Measurements from ENCODE around the gene SLC22A31. TPM values are rescaled to one million over a fixed set of nuclear protein-coding genes. Genes with fewer than 3 reads are reported as not detected.
"Not testable (repeated sequence)": the region's sequence is repeated elsewhere in the genome, so short reads cannot be mapped to it uniquely, and the experiment has no call there.

SLC22A31 gene
- polyA plus RNA-seq, 3 donors, result 0.11 to 0.37 (median 0.24) TPM

DNA sequence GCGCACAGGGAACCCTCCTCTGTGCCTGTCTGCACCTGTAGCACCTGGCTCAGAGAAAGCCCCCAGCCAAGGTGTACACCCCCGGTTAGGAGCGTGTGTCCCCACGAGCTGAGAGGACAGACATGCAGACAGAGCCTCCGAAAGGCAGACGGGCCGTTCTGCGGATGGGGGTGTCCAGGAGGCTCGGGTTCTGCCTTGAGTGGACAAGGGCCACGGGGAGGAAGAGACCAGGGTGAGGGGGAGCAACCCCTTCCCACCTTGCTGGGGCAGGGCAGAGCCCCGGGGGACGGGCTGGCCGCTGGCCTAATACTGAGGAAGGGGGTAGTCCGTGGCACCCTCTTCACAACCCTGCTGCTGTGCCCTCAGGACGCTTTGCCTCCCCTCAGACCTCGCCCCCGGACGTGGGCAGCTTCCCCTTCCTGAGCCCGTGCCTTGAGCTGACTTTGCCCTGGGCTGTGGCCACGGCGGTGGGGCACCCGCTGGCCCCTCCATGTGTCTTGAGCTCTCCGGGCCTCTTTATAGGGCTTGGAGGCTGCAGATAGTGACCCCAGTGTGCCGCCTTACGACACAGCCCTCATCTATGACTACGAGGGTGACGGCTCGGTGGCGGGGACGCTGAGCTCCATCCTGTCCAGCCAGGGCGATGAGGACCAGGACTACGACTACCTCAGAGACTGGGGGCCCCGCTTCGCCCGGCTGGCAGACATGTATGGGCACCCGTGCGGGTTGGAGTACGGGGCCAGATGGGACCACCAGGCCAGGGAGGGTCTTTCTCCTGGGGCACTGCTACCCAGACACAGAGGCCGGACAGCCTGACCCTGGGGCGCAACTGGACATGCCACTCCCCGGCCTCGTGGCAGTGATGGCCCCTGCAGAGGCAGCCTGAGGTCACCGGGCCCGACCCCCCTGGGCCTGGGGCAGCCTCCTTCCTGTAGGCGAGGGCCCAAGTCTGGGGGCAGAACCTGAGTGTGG is 5.7 kb downstream of the SLC22A31 start:
- no peak for DNase-seq (ENCODE audit: low read depth in 3 of 3, low spot score in 2 of 3)

DNA sequence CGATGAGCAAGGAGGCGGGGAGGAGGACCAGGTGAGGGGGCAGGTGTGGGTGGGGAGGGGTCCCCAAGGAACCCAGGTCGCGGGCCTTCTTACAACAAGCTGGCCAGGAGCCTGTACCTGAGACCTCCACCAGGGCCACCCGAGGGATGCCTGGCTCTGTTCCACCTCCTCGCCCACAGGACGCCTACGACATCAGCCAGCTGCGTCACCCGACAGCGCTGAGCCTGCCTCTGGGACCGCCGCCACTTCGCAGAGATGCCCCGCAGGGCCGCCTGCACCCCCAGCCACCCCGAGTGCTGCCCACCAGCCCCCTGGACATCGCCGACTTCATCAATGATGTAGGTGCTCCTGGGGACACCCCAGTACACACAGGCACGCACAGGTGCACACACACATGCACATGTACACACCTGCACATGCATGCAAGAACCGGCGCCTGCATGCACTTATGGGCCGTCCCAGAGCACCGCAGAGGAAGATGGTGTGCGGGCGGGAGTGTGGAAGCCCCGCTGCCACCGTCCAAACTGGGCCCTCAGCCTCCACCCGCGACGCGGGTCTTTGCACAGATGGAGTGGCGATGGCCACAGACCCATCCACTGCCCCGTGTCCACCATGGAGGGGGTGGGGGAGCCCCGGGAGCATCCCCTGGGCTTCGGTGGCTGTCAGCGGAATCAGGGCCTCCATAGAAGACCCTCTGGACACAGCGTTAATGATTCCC is 6.6 kb downstream of the SLC22A31 start:
- no peak for DNase-seq (ENCODE audit: low read depth in 3 of 3, low spot score in 2 of 3)

DNA sequence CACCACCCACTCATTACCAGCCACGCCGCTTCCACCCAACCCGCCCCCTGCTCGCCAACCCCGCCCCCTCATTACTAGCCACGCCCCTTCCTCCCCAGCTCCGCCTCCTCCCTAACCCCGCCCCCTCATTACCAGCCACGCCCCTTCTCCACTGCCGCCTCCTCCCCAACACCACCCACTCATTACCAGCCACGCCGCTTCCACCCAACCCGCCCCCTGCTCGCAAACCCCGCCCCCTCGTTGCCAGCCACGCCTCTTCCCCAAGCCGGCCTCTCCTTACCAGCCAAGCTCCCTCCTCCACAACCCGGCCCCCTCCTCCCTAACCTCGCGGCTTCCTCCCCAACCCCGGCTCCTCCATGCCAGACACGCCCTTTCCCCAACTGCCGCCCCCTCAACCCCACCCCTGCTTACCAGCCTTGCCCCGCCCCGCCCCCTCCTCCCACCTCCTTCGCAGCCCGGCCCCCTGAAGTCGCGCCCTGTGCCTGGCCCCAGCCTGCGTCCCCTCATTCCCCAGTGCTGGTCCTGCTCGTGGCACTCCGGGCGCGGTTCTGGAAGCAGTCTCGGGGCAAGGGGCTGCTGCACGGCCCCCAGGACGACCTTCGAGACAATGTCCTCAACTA is 7.3 kb downstream of the SLC22A31 start:
- no peak for DNase-seq (ENCODE audit: low read depth in 3 of 3, low spot score in 2 of 3)

DNA sequence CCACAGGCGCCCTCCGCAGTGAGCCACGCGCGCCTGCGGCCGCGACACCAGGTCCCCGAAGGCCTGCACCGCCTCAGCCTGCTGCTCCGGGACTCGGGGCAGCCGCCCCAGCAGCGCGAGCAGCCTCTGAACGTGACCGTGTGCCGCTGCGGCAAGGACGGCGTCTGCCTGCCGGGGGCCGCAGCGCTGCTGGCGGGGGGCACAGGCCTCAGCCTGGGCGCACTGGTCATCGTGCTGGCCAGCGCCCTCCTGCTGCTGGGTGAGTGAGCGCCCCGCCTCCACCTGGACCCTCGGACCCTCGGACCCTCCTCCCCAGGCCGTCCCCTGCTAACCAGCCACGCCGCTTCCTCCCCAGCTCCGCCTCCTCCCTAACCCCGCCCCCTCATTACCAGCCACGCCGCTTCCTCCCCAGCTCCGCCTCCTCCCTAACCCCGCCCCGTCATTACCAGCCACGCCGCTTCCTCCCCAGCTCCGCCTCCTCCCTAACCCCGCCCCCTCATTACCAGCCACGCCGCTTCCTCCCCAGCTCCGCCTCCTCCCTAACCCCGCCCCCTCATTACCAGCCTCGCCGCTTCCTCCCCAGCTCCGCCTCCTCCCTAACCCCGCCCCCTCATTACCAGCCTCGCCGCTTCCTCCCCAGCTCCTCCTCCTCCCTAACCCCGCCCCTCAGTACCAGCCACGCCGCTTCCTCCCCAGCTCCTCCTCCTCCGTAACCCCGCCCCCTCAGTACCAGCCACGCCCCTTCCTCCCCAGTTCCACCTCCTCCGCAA is 8.0 kb downstream of the SLC22A31 start:
- DNase-seq (ENCODE audit: low read depth in 3 of 3, low spot score in 2 of 3), result not testable (repeated sequence)

DNA sequence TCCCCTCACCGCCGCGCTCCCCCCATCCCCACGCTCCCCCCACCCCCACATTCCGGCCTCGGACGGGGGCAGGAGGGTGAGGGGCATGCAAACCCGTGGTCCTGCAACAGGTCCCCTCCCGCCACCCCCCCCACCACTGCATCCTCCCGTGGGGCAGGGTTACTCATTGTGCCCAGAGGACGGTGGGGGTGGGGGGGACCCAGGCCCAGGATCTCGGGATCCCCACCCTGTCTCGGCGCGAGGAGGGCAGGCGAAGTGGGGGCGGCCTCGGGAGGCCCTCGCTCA is 8.5 kb downstream of the SLC22A31 start:
- DNase-seq (ENCODE audit: low read depth in 3 of 3, low spot score in 2 of 3), result no peak

DNA sequence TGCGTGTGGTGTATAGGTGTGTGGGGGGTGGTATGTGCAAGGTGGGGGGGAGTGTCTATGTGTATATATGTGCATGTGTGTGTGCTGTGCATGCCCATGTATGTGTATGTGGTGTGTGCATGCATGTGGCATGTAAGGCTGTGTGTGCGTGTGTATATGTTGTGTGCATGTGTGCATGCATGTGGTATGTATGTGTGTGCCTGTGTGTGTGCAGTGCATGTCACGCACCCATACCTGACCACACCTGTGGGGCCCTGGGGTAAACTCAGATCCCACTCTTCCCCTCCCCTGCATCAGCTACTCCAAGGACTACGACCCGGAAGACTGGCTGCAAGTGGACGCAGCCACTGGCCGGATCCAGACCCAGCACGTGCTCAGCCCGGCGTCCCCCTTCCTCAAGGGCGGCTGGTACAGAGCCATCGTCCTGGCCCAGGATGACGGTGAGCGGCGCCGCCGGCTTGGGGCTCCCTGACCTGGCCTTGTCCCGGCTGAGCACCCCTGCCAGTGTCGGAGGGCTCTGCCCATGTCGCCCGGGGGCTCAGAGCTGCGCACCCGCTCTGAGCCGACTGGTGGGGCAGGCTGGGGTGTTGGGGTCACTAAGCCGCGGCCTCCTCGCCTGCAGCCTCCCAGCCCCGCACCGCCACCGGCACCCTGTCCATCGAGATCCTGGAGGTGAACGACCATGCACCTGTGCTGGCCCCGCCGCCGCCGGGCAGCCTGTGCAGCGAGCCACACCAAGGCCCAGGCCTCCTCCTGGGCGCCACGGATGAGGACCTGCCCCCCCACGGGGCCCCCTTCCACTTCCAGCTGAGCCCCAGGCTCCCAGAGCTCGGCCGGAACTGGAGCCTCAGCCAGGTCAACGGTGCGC is 9.1 kb downstream of the SLC22A31 start:
- DNase-seq (ENCODE audit: low read depth in 3 of 3, low spot score in 2 of 3), result no peak

DNA sequence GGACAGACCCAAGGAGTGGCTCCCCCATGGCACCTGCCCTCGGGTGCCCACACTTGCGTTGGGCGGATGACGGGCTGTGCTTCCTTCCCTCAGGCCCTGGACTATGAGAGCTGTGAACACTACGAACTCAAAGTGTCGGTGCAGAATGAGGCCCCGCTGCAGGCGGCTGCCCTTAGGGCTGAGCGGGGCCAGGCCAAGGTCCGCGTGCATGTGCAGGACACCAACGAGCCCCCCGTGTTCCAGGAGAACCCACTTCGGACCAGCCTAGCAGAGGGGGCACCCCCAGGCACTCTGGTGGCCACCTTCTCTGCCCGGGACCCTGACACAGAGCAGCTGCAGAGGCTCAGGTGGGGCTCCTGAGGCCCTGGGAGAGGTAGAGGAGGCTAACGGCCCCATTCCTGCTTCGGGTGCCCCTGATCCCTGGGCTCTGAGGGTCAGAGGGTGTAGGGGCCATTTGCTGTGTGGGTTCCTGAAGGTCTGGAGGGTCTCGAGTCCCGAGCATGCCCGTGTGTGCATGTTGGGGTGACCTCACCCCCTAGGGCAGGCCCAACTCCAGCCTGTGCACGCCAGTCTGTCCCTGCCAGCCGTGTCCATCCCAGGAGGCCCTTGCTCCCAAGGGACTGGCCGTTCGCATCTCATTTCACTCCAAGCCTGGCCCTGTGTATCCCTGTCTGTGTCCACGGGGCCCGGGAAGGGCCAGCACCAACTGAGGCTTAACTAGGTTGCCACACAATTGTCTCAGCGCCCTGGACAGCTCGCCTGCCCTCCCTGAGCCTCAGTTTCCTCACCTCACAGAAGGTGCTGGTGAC is 10.0 kb downstream of the SLC22A31 start:
- DNase-seq (ENCODE audit: low read depth in 3 of 3, low spot score in 2 of 3), result no peak

DNA sequence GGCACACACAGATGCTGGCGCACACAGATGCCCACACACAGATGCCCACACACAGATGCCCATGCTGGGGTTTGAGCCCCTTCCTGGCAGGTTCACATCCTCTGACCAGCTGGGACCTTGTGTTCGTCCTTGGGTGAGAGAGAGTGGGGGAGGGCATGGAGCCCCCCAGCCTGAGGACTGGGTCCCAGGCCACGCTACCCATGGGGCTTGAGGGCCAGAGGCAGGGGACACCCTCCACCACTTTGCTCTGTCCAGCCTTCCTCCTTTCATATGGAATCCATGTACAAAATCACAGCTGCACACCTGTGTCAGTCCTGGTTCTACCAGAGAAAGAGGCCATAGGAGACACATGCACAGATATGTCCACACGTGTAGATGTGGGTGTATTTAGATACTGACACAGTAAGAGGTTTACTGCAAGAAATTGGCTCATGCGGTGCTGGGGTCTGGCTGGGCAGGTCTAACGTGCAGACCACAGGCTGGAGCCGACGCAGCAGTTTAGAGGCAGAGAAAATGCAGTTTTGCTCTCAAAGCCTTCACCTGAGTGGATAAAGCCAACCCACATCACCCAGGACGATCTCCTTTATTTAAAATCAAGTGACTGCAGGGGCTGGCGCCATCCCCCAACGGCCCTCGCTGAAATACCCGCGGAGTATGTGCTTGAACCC is 10.8 kb downstream of the SLC22A31 start:
- no peak for DNase-seq (ENCODE audit: low read depth in 3 of 3, low spot score in 2 of 3)

DNA sequence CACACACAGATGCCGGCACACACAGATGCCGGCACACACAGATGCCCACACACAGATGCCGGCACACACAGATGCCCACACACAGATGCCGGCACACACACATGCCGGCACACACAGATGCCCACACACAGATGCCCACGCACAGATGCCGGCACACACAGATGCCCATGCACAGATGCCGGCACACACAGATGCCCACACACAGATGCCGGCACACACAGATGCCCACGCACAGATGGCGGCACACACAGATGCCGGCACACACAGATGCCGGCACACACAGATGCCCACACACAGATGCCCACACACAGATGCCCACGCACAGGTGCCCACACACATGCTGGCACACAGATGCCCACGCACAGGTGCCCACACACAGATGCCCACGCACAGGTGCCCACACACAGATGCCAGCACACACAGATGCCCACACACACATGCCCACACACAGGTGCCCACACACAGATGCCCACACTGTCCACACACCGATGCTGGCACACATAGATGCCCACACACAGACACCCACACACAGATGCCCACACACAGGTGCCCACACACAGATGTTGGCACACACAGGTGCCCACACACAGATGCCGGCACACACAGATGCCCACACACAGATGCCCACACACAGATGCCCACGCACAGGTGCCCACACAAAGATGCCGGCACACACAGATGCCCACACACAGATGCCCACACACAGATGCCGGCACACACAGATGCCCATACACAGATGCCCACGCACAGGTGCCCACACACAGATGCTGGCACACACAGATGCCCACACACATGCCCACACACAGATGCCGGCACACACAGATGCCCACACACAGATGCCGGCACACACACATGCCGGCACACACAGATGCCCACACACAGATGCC is 11.6 kb downstream of the SLC22A31 start:
- not testable (repeated sequence) for DNase-seq (ENCODE audit: low read depth in 3 of 3, low spot score in 2 of 3)

DNA sequence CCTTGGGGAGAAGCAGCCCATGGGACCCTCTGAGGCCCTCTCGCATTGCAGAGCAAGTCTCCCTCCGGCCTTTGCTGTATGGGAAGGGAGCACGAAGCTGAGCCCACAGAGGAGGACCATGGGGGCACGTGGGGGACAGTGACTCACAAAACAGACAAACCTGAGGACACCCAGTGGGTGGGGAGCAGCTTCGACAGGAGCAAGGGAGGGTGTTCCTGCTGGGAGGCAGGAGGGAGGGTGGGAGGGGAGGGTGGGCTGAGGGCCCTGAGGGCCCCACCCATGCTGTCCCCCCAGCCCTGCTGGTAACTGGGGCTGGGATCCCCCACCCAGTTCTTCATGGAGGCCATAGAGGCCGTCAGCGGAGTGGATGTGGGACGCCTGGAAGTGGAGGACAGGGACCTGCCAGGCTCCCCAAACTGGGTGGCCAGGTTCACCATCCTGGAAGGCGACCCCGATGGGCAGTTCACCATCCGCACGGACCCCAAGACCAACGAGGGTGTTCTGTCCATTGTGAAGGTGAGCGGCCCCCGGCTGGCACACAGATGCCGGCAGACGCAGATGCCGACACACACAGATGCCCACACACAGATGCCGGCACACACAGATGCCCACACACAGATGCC is 12.5 kb downstream of the SLC22A31 start:
- no peak for DNase-seq (ENCODE audit: low read depth in 3 of 3, low spot score in 2 of 3)

DNA sequence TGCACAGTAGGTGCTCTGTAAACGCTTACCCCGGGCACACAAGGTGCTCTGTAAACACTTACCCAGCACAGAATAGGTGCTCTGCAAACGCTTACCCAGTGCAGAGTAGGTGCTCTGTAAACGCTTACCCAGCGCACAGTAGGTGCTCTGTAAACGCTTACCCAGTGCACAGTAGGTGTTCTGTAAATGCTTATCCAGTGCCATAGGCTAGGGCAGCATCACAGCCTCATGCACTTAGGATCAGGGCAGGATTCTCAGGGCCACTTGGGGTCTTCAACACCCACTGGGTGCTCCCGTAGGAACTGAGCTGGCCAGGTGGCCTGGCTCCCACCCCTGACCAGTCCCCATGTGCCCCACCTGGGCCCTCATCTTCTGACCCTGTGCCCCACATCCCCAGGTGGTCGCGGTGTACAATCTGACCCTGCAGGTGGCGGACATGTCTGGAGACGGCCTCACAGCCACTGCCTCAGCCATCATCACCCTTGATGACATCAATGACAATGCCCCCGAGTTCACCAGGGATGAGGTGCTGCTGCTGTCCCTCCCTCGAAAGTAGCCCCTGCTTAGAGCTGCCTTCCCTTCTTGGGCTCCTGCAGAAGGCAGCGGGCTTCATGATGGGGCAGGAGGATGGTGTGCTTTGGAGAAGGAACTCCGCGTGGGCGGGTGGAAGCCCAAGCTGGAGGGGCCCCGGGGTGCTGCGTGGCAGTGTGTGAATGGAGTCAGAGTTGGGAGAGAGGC is 13.1 kb downstream of the SLC22A31 start:
- no peak for DNase-seq (ENCODE audit: low read depth in 3 of 3, low spot score in 2 of 3)

DNA sequence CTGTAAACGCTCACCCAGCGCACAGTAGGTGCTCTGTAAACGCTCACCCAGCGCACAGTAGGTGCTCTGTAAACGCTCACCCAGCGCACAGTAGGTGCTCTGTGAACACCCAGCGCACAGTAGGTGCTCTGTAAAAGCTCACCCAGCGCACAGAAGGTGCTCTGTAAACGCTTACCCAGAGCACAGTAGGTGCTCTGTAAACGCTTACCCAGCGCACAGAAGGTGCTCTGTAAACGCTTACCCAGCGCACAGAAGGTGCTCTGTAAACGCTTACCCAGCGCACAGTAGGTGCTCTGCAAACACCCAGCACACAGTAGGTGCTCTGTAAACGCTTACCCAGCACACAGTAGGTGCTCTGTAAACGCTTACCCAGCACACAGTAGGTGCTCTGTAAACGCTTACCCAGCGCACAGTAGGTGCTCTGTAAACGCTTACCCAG is 13.7 kb downstream of the SLC22A31 start:
- DNase-seq (ENCODE audit: low read depth in 3 of 3, low spot score in 2 of 3), result not testable (repeated sequence)

DNA sequence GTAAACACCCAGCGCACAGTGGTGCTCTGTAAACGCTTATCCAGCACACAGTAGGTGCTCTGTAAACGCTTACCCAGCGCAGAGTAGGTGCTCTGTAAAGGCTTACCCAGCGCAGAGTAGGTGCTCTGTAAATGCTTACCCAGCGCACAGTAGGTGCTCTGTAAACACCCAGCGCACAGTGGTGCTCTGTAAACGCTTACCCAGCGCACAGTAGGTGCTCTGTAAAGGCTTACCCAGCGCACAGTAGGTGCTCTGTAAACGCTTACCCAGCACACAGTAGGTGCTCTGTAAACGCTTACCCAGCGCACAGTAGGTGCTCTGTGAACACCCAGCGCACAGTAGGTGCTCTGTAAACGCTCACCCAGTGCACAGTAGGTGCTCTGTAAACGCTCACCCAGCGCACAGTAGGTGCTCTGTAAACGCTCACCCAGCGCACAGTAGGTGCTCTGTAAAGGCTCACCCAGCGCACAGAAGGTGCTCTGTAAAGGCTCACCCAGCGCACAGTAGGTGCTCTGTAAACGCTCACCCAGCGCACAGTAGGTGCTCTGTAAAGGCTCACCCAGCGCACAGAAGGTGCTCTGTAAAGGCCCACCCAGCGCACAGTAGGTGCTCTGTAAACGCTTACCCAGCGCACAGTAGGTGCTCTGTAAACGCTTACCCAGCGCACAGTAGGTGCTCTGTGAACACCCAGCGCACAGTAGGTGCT is 14.3 kb downstream of the SLC22A31 start:
- DNase-seq (ENCODE audit: low read depth in 3 of 3, low spot score in 2 of 3), result not testable (repeated sequence)

DNA sequence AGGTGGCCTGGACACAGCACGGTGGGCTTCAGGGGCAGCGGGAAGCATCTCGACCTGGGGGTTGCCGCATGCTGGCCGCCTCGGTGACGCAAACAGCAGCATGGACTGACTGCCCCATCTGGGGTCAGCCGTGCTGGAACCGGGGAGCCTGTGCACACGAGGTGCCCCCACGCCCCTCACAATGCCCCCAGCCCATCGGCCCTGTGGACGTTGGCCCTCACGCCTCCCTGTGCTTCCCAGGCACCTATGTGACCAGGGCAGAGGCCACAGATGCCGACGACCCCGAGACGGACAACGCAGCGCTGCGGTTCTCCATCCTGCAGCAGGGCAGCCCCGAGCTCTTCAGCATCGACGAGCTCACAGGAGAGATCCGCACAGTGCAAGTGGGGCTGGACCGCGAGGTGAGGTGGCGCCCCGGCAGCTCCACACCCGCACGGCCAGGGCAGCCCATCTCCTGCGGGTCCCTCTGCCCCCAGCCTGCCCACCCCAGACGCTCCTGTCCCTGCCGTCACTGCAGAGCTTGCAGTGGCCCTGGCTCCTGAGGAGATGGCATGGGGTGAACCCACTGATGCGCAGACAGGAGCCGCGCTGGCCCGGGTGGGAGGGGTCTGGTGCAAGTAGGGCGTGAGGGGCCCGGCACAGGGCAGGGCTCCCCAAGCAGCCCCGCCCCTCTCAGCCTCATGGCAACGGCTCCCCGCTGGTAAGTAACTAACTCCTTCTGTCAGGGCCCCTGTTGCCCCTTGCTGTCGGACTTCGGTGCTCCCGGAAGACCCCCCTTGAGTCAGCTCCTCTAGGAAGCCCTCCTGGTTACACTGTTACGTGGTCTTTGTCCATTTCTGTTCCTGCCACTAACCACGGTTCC is 15.2 kb downstream of the SLC22A31 start:
- no peak for DNase-seq (ENCODE audit: low read depth in 3 of 3, low spot score in 2 of 3)

DNA sequence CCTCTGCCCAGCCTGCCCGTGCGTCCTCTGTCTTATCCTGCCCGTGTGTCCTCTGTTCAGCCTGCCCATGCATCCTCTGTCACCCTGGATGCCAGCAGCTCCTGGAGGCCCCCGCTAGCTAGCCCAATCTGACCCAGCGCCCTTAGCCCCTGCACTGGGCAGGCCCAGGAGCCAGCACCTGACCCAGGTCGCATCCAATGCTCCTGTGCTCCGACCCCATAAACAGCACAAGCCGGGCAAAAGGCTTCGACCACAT is 15.7 kb downstream of the SLC22A31 start:
- DNase-seq (ENCODE audit: low read depth in 3 of 3, low spot score in 2 of 3), result no peak

Data from right renal cortex interstitium (tissue), 3 donors.